Ovary (tissue), 3 donors: ENCODE data around the gene NABP1.

Source experiments
- POLR2A ChIP-seq: fragments of 450-650 bp; IDR thresholded peaks from one replicate; pipeline ENCODE4 v1.6.1; 2017; ENCODE audit warnings: antibody characterized with exemption, mild to moderate bottlenecking, moderate library complexity
- TF ChIP-seq, protein P1 (sequence below), 3 donors: fragments of 450-650 bp in 2 of 3; fragments of 200-600 bp in 1 of 3; IDR thresholded peaks; one replicate each; pipeline versions ENCODE4 v1.5.1 to v1.8.0; 2016 to 2022; ENCODE audit warnings: antibody characterized with exemption in 3 of 3, mild to moderate bottlenecking in 1 of 3
- donor health status: DM: no; HTN: no; CAD: no.

DNA sequence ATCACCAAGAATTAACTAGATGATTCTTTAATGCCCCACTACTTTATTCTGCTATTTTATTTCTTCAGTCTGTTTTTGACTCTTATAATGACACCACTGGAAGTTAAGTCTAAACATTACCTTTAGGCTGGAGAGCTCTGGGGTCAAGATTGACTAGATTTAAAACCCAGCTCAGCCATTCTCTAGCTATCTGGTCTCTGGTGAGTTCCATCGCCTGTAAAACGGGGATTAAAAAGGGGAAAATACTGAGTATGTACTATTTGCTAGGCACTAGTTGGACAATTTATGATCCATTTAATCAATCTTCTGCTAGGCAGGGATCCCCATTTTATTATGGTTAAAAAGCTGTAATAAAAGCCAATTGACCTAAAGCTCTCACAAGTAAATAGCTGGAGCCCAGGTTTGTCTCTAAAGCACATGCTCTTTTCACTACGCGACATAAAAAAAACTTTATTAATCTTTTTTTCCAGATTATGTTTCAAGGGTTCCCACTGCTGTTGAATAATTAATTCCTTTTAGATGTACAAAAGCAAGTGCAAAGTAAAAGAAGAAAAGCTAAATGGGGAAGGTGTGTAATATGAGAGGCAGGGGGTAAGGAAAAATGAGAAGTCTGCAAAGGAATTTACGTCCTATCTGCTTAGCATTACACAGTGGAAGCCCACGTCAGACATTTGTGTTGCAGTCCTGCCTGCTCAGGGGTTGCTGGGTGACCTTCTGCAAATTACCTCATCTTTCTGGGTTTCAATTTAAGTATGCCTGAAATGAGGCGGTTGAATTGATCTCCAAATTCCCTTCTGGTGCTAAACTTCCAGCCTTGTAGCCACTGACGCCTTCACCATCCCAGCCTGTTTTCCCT lies 918 bp upstream of the NABP1 start:
- TF ChIP-seq, protein P1, sequence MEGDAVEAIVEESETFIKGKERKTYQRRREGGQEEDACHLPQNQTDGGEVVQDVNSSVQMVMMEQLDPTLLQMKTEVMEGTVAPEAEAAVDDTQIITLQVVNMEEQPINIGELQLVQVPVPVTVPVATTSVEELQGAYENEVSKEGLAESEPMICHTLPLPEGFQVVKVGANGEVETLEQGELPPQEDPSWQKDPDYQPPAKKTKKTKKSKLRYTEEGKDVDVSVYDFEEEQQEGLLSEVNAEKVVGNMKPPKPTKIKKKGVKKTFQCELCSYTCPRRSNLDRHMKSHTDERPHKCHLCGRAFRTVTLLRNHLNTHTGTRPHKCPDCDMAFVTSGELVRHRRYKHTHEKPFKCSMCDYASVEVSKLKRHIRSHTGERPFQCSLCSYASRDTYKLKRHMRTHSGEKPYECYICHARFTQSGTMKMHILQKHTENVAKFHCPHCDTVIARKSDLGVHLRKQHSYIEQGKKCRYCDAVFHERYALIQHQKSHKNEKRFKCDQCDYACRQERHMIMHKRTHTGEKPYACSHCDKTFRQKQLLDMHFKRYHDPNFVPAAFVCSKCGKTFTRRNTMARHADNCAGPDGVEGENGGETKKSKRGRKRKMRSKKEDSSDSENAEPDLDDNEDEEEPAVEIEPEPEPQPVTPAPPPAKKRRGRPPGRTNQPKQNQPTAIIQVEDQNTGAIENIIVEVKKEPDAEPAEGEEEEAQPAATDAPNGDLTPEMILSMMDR (IDR thresholded peaks at IDR 0.05) = no peak
- no peak for TF ChIP-seq POLR2A
